Tibial artery (tissue), 4 donors: ENCODE results near the gene C19orf73.
"Not testable (repeated sequence)": the region's sequence is repeated elsewhere in the genome, so short reads cannot be mapped to it uniquely, and the experiment has no call there.

Source experiments
- DNase-seq, 2 donors: peaks; one replicate each; pipeline ENCODE4 v3.0.0-alpha.2; 2019
- H3K27ac ChIP-seq, 2 donors: fragments of 200-600 bp; sonication (generic) in 1 of 2; 1 replicate in 1 of 2; 2 replicates in 1 of 2; pipeline ENCODE4 v1.5.1; 2018 to 2019; ENCODE audit warnings: mild to moderate bottlenecking in 1 of 2
- H3K27me3 ChIP-seq, 2 donors: fragments of 200-600 bp; sonication (generic) in 1 of 2; one replicate each; pipeline versions ENCODE4 v1.5.1 to v1.6.0; 2016 to 2019
- H3K36me3 ChIP-seq, 3 donors: fragments of 200-600 bp; sonication (generic) in 2 of 3; one replicate each; pipeline ENCODE4 v1.5.1; 2016 to 2019; ENCODE audit warnings: mild to moderate bottlenecking in 2 of 3
- H3K4me1 ChIP-seq, 4 donors: fragments of 200-600 bp; sonication (generic) in 2 of 4; 1 replicate in 3 of 4; 2 replicates in 1 of 4; pipeline ENCODE4 v1.5.1; 2016 to 2019
- H3K4me3 ChIP-seq, 2 donors: fragments of 200-600 bp; sonication (generic) in 1 of 2; 1 replicate in 1 of 2; 2 replicates in 1 of 2; pipeline ENCODE4 v1.5.1; 2018 to 2019; ENCODE audit warnings: mild to moderate bottlenecking in 2 of 2
- H3K9me3 ChIP-seq, 3 donors: fragments of 200-600 bp; sonication (generic) in 1 of 3; one replicate each; pipeline ENCODE4 v1.5.1; 2016 to 2019
- CTCF ChIP-seq, 2 experiments: fragments of 200-600 bp in 1 of 2; fragments of 450-650 bp in 1 of 2; IDR thresholded peaks; one replicate each; pipeline ENCODE4 v1.5.1; 2017 to 2019; ENCODE audit warnings: antibody characterized with exemption in 2 of 2, mild to moderate bottlenecking in 1 of 2, moderate library complexity in 1 of 2
- intact Hi-C: fragments of 100-400 bp; cut with DNase I; formaldehyde crosslinking; loops from one replicate; pipeline ENCODE4 v1.15.0; 2023; ENCODE audit warnings: low total_unique reads

Gene C19orf73

GRCh38 chr19:49150106-49150943 is 31.4 kb upstream of the C19orf73 start:
- Histone ChIP-seq H3K36me3 (no peaks in the 10 kb centered on the region), H3K27ac (peak overlapping the region; percentile 71 to 80), H3K9me3 (no peaks in the 10 kb centered on the region), H3K4me1 (peaks cover 0 to 57% (median 39%) of the 10 kb centered on the region in 4 donors), H3K27me3 (no peaks in the 10 kb centered on the region), H3K4me3 (peak overlapping the region; percentile 73 to 78)
- no peak for TF ChIP-seq CTCF (IDR thresholded peaks at IDR 0.05)
- intact Hi-C loops: loop anchor here (5.0 kb wide), 1 partner anchor 33 kb away; the partner anchor contains the start of genes C19orf73 and PPFIA3
- DNase-seq: peak; percentile 79 to 90

- H3K27ac ChIP-seq: peak overlapping the region; percentile 71 to 80
- no peaks in the 10 kb centered on the region for H3K36me3 ChIP-seq
- intact Hi-C loops: loop anchor here (5.0 kb wide), 3 partner anchors 32 to 52 kb away; partner anchors contain the start of genes C19orf73 and PPFIA3
- H3K9me3 ChIP-seq: no peaks in the 10 kb centered on the region
- peak in 1 of 2 experiments; percentile 10 for TF ChIP-seq CTCF (IDR thresholded peaks at IDR 0.05)
- H3K4me1 ChIP-seq: peaks cover 0 to 52% (median 37%) of the 10 kb centered on the region in 4 donors
- no peaks in the 10 kb centered on the region for H3K27me3 ChIP-seq
- peak overlapping the region; percentile 73 to 78 for H3K4me3 ChIP-seq
- peak; percentile 70 to 86 for DNase-seq
Observed at GRCh38 chr19:49149652-49150105, 30.7 kb upstream of the C19orf73 start.

GRCh38 chr19:49148784-49149651 is 30.1 kb upstream of the C19orf73 start:
- intact Hi-C loops: loop anchor here (5.0 kb wide), 2 partner anchors 48 to 52 kb away; no protein-coding TSS in a partner anchor
- H3K27me3 ChIP-seq: no peaks in the 10 kb centered on the region
- peak overlapping the region; percentile 71 to 80 for H3K27ac ChIP-seq
- no peaks in the 10 kb centered on the region for H3K36me3 ChIP-seq
- DNase-seq: peak; percentile 98 to 99
- no peak for TF ChIP-seq CTCF (IDR thresholded peaks at IDR 0.05)
- peaks cover 0 to 49% (median 37%) of the 10 kb centered on the region in 4 donors for H3K4me1 ChIP-seq
- no peaks in the 10 kb centered on the region for H3K9me3 ChIP-seq
- peak overlapping the region; percentile 73 to 78 for H3K4me3 ChIP-seq

GRCh38 chr19:49148044-49148682 is 29.2 kb upstream of the C19orf73 start:
- no peaks in the 10 kb centered on the region for H3K9me3 ChIP-seq
- no peaks in the 10 kb centered on the region for H3K36me3 ChIP-seq
- no peaks in the 10 kb centered on the region for H3K27me3 ChIP-seq
- intact Hi-C loops: loop anchor here (5.0 kb wide), 2 partner anchors 49 to 51 kb away; no protein-coding TSS in a partner anchor
- peak overlapping the region; percentile 73 to 78 for H3K4me3 ChIP-seq
- H3K27ac ChIP-seq: no peak overlapping the region
- DNase-seq: no peak
- H3K4me1 ChIP-seq: peaks cover 0 to 51% (median 38%) of the 10 kb centered on the region in 4 donors
- no peak for TF ChIP-seq CTCF (IDR thresholded peaks at IDR 0.05)

GRCh38 chr19:49146408-49146770 is 27.4 kb upstream of the C19orf73 start:
- not testable (repeated sequence) for H3K9me3 ChIP-seq, DNase-seq, H3K27me3 ChIP-seq, H3K36me3 ChIP-seq
- Histone ChIP-seq H3K4me1 (peaks cover 0 to 55% (median 38%) of the 10 kb centered on the region in 4 donors), H3K4me3 (peak overlapping the region; percentile 34 to 44), H3K27ac (peak overlapping the region; percentile 13 to 35)
- intact Hi-C loops: loop anchor here (5.0 kb wide), 2 partner anchors 49 to 51 kb away; no protein-coding TSS in a partner anchor
